Measurements from ENCODE around the gene MDM2.

GRCh38 chr12:68759852-68760251 lies 48.1 kb upstream of the MDM2 start:
- TF ChIP-seq CTCF (IDR thresholded peaks at IDR 0.05) (no peak), POLR2A (IDR thresholded peaks at IDR 0.05) (no peak)

Data from esophagus squamous epithelium (tissue), 4 donors.